Skeletal muscle cell (primary cell): ENCODE measurements around the gene HNRNPL.
A peak's percentile ranks its signal among the peaks of the same experiment; 100 is the strongest.
"Not testable (repeated sequence)": the region's sequence is repeated elsewhere in the genome, so short reads cannot be mapped to it uniquely, and the experiment has no call there.

ENCODE experiments used
- DNase-seq: peaks from one replicate; pipeline ENCODE4 v3.0.0-alpha.2; 2010; ENCODE audit warnings: low read depth
- H3K4me3 ChIP-seq: 2 replicates; pipeline ENCODE4 v1.5.1; 2011; ENCODE audit warnings: low read depth, mild to moderate bottlenecking, control low read depth, low read length, moderate library complexity

HNRNPL gene

GRCh38 chr19:38873400-38873799 lies 23.6 kb upstream of the HNRNPL start:
- DNase-seq = not testable (repeated sequence)

DNA sequence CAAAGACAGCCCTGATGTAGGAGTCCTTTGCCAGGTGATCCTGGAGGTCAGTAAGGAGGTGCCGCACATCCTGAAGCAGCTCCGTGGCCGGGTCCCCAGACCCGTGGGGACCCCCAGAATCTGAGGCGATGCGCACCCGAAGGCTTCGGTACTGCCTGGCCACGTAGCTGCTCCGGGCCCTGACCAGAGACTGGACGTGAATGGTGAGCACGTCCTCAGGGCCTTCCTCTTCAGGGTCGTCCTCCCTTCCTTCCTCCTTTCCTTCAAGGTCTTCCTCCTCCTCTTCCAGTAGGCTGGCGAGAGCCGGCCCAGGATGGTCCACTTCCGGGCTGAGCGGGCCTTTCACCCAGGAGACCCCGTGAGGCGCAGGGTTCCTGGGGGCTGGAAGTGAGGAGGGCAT lies 20.8 kb upstream of the HNRNPL start:
- no peak for DNase-seq
- H3K4me3 ChIP-seq = no peak overlapping the region

More at GRCh38 chr19:38873400-38873799, 23.6 kb upstream of the HNRNPL start:
- H3K4me3 ChIP-seq = not testable (repeated sequence)

DNA sequence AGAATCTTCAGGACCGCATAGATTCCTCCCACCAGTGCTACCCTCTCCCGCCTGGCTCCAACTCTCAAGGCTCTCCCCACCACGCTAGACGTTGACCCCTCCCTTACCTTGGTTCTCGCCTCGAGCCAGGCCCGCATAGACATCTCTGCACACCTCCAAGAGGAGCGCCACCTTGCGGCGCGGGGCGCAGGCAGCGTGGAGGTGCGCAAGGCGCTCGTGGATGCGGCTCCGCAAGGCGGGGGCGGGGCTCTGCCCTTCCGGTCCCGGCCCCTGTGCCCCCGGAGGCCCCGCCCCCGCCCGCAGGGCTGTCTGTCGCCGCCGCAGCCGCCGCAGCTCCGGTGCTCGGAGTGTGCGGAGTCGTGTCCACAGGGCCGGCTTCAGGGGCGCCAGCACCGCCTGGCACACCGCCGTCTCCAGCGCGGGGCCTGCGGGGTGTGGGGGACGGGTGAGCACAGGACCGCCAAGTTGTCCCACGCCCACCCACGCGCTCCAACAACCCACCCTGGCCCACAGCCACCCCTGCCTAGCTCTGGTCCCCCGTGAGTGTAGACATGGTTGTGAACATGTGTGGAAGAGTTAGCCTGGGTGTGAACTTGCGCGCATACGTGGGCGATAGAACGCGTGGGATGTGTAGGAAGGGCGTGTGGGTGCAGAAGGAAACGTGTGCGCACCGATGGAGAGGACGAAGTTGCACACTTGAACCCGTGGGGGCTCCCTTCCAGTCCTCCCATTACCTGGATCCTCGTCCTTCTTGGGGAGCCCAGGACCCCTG lies 20.2 kb upstream of the HNRNPL start:
- peak overlapping the region; percentile 44 for H3K4me3 ChIP-seq
- no peak for DNase-seq

- no peak for DNase-seq
- H3K4me3 ChIP-seq = peak overlapping the region; percentile 44
Observed at GRCh38 chr19:38869160-38869835, 19.5 kb upstream of the HNRNPL start.

DNA sequence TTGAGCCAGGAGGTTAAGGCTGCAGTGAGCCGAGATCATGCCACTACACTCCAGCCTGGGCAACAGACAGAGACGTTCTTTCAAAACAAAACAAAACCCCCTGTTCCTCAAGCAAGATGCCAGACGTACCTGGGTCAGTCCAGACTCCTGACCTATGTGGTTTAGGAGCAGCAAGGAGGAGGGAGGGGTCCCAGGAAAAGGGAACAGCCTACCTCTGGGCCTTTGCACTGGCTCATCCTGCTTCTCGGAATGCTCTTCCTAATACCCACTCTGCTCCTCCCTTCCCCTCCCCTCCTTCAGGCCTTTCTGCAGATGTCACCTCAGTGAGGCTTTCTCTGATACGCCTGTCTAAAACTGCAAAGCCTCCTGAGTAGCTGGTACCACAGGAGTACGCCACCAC lies 18.8 kb upstream of the HNRNPL start:
- H3K4me3 ChIP-seq = no peak overlapping the region
- DNase-seq = no peak

DNA sequence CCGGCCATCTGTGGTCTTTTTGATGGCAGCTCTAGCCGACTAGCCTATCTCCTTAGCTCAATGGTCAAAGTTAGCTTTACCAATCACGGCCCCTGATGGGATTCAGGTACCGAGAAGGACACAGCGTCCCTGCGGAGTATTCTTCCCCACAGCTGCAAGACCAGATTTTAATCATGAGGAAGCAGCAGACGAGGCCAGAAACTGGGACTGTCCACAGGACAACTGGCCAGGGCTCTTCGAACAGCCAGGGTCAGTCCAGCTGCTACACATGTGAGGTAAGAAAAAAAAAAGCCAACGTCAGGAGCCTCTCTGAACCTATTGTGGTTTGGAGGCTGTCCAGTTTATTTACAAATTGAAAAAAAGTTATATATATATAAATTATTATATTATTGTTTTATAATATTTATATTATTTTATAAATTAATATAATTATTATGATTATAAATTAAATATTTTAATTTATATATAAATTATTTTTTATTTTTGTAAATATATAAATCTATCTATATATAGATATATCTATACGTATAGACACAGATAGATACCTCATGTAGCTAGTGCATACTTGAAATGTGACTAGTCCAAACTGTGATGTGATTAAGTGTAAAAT lies 17.5 kb upstream of the HNRNPL start:
- no peak for DNase-seq
- H3K4me3 ChIP-seq = no peak overlapping the region

- peak; percentile 65 for DNase-seq
- H3K4me3 ChIP-seq = no peak overlapping the region
Observed at GRCh38 chr19:38862321-38863059, 12.7 kb upstream of the HNRNPL start.

DNA sequence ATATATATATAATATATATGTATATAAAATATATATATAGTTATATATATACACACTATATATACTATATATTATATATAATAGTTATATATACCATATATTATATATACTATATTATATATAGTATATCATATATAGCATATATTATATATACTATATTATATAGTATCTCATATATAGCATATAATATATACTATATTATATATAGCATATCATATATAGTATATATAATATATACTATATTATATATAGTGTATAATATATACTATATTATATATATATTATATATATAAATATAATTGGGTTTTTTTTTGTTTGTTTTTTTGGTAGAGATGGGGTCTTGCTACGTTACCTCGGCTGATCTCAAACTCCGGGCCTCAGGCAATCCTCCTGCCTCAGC lies 11.6 kb upstream of the HNRNPL start:
- no peak overlapping the region for H3K4me3 ChIP-seq
- no peak for DNase-seq

DNA sequence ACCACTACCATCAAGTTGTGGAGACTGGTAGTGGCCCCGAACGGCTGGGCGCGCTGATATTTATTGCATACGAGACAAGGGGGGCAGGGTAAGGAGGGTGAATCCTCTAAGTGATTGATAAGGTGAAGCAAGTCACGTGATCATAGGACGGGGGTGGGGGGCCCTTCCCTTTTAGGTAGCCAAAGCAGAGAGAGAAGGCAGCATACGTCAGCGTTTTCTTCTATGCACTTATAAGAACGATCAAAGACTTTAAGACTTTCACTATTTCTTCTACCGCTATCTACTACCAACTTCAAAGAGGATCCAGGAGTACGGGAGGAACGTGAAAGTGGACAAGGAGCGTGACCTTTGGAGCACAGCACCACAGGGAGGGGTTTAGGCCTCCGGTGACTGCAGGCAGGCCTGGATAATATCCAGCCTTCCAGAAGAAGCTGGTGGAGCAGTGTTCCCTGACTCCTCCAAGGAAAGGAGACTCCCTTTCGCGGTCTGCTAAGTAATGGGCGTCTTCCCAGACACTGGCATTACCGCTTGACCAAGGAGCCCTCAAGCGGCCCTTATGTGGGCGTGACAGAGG lies 9.9 kb upstream of the HNRNPL start:
- not testable (repeated sequence) for DNase-seq, H3K4me3 ChIP-seq

- DNase-seq = no peak
Observed at GRCh38 chr19:38856813-38857212, 7.0 kb upstream of the HNRNPL start.

DNA sequence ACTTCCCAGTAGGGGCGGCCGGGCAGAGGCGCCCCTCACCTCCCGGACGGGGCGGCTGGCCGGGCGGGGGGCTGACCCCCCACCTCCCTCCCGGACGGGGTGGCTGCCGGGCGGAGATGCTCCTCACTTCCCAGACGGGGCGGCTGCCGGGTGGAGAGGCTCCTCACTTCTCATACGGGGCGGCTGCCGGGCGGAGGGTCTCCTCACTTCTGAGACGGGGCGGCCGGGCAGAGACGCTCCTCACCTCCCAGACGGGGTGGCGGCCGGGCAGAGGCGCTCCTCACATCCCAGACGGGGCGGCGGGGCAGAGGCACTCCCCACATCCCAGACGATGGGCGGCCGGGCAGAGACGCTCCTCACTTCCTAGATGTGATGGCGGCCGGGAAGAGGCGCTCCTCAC lies 6.0 kb upstream of the HNRNPL start:
- not testable (repeated sequence) for DNase-seq, H3K4me3 ChIP-seq

More at GRCh38 chr19:38856813-38857212, 7.0 kb upstream of the HNRNPL start:
- H3K4me3 ChIP-seq = no peak overlapping the region

DNA sequence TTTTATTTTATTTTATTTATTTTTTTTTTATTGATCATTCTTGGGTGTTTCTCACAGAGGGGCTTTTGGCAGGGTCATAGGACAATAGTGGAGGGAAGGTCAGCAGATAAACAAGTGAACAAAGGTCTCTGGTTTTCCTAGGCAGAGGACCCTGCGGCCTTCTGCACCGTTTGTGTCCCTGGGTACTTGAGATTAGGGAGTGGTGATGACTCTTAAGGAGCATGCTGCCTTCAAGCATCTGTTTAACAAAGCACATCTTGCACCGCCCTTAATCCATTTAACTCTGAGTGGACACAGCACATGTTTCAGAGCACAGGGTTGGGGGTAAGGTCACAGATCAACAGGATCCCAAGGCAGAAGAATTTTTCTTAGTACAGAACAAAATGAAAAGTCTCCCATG lies 5.2 kb upstream of the HNRNPL start:
- not testable (repeated sequence) for H3K4me3 ChIP-seq, DNase-seq

GRCh38 chr19:38853214-38853613 lies 3.4 kb upstream of the HNRNPL start:
- DNase-seq = no peak
- H3K4me3 ChIP-seq = peak overlapping the region; percentile 78

- H3K4me3 ChIP-seq = peak overlapping the region; percentile 78
- DNase-seq = no peak
Observed at GRCh38 chr19:38852231-38853044, 2.7 kb upstream of the HNRNPL start.

DNA sequence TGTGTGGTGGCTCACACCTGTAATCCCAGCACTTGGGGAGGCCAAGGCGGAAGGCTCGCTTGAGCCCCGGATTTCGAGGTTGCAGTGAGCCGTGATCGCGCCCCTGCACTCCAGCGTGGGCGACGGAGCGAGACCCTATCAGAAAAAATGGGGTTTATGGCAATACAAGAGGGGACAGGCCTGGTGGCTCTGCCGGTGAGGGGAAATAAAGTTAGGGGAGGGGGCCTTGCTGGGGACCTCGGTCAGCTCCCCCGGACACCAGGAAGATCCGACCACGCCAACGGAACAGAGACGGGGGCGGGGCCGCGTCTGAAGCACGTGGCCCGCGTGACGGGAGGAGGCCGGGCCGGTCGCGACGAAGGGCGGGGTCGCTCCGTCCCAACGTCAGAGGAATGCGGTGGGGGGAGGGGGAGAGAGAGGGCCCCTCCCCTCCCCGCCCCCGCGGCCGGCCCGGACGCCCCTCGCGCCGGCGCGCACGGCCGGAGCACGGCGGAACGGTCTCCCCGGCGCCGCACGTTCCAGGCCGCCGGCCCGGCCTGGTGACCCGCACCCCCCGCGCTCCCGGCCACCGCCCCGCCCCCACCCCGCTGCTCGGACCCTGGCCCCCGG lies 1.9 kb upstream of the HNRNPL start:
- peak; percentile 75 for DNase-seq
- H3K4me3 ChIP-seq = peak overlapping the region; percentile 78

DNA sequence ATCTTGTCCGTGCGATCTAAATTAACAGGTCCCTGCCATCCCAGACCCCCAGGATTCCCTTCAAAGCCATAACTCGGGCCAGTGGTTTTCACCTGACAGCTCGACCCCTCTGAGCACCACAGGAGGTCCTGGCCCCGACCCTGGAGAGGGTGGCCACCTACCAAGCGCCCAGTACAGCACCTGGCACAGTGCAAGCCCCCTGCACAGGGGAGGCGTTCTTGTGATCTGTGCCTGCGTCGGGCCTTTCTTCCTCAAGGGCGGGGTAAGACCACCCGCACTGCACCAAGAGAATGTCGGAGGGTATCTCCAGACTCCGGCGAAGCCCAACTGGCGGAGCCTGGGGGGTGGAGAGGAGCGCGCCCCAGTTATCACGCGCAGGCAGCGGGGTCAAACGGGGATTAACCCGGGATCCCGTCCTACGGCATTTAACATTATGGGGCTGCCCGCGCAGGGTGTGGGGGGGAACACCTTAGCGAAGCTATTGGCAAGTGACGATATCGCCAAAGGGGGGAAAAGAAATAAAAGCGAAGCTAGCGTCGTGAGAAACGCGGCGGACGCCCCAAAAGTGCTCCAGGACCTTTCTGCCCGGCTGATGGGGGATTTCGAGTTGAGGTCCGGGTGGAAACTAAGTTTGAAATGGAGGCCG lies 1.3 kb upstream of the HNRNPL start:
- no peak for DNase-seq

GRCh38 chr19:38850436-38850975 lies 720 bp upstream of the HNRNPL start:
- peak; percentile 100 for DNase-seq
- peak overlapping the region; percentile 57 for H3K4me3 ChIP-seq

More for the DNA sequence above, 1.3 kb upstream of the HNRNPL start:
- H3K4me3 ChIP-seq = peak overlapping the region; percentile 57
